B cell (primary cell): Measurements from ENCODE around the gene KCNJ6. TPM values are rescaled to one million over a fixed set of nuclear protein-coding genes. Genes with fewer than 3 reads are reported as not detected.

Source experiments
- ATAC-seq: fragments of 200-7000 bp; cut with Tn5 transposase; one replicate; pipeline ENCODE4 v1.10.0; 2021; ENCODE audit warnings: low read depth, mild to moderate bottlenecking, moderate number of reproducible peaks, moderate library complexity
- CTCF ChIA-PET: fragments of 350-600 bp; sonication (Branson Sonifier 250); formaldehyde crosslinking; loops from one replicate; lab custom pipeline; 2021; ENCODE audit warnings: antibody characterized with exemption, inconsistent platforms; lab: Charles Lee
- POLR2A ChIA-PET: fragments of 350-600 bp; sonication (Branson Sonifier 250); formaldehyde crosslinking; loops from one replicate; lab custom pipeline; 2021; ENCODE audit warnings: antibody characterized with exemption; lab: Charles Lee
- DNase-seq: peaks from one replicate; pipeline ENCODE4 v3.0.0; 2013
- H2AFZ ChIP-seq: 2 replicates; pipeline ENCODE4 v1.6.1; 2012; ENCODE audit warnings: mild to moderate bottlenecking, low read depth, low read length; ENCODE audit not compliant: insufficient read depth, poor library complexity, severe bottlenecking
- H3K27ac ChIP-seq, 2 donors: 1 replicate in 1 of 2; 2 replicates in 1 of 2; pipeline ENCODE4 v1.5.1; 2012 to 2013; ENCODE audit warnings: low read length in 2 of 2, mild to moderate bottlenecking in 2 of 2, moderate library complexity in 1 of 2
- H3K27me3 ChIP-seq, 4 experiments: fragments of 200-600 bp in 1 of 4; sonication (generic) in 1 of 4; replicated peaks in 1 of 4; 1 replicate in 2 of 4; 2 replicates in 2 of 4; pipeline versions ENCODE4 v1.6.1 to v1.7.0; 2013 to 2016; ENCODE audit warnings: low read length in 3 of 4, mild to moderate bottlenecking in 2 of 4, mixed read lengths in 1 of 4, moderate library complexity in 1 of 4; ENCODE audit not compliant: insufficient read depth in 4 of 4, control insufficient read depth in 3 of 4; ENCODE audit errors: control extremely low read depth in 1 of 4
- H3K36me3 ChIP-seq, 2 experiments: replicated peaks in 1 of 2; 1 replicate in 1 of 2; 2 replicates in 1 of 2; pipeline versions ENCODE4 v1.6.1 to v1.7.1; 2013; ENCODE audit warnings: low read length in 1 of 2; ENCODE audit not compliant: insufficient read depth in 2 of 2, control insufficient read depth in 1 of 2; ENCODE audit errors: control extremely low read depth in 1 of 2, extremely low read depth in 1 of 2
- H3K4me1 ChIP-seq, 2 donors: fragments of 200-600 bp in 1 of 2; sonication (generic) in 1 of 2; 1 replicate in 1 of 2; 2 replicates in 1 of 2; pipeline versions ENCODE4 v1.5.1 to v1.6.1; 2013 to 2017; ENCODE audit warnings: low read length in 2 of 2; ENCODE audit not compliant: control insufficient read depth in 2 of 2, insufficient read depth in 2 of 2
- H3K4me2 ChIP-seq: replicated peaks from 2 replicates; pipeline ENCODE3; 2012; ENCODE audit warnings: mild to moderate bottlenecking, low read depth, low read length; ENCODE audit not compliant: poor library complexity, severe bottlenecking
- H3K4me3 ChIP-seq, 5 experiments: fragments of 200-600 bp in 1 of 5; sonication (generic) in 1 of 5; 1 replicate in 3 of 5; 2 replicates in 2 of 5; pipeline versions ENCODE4 v1.5.1 to v1.7.0; 2011 to 2016; ENCODE audit warnings: low read length in 4 of 5, mild to moderate bottlenecking in 4 of 5, low read depth in 2 of 5, control low read depth in 1 of 5, moderate library complexity in 1 of 5; ENCODE audit not compliant: insufficient read depth in 1 of 5; ENCODE audit errors: control extremely low read depth in 1 of 5, extremely low read depth in 1 of 5
- H3K79me2 ChIP-seq: fragments of 200-600 bp; sonication (generic); one replicate; pipeline ENCODE4 v1.6.0; 2016; ENCODE audit warnings: low read length; ENCODE audit not compliant: control insufficient read depth, insufficient read depth
- H3K9ac ChIP-seq: fragments of 200-600 bp; sonication (generic); 2 replicates; pipeline ENCODE4 v1.6.1; 2017; ENCODE audit warnings: mild to moderate bottlenecking, low read length, moderate library complexity
- H3K9me3 ChIP-seq, 3 donors: one replicate each; pipeline versions ENCODE4 v1.6.1 to v1.7.1; 2013; ENCODE audit warnings: low read length in 2 of 3; ENCODE audit not compliant: control insufficient read depth in 2 of 3, insufficient read depth in 1 of 3; ENCODE audit errors: control extremely low read depth in 1 of 3
- H4K20me1 ChIP-seq: 2 replicates; pipeline ENCODE4 v1.6.0; 2012; ENCODE audit warnings: mild to moderate bottlenecking, low read length; ENCODE audit not compliant: insufficient read depth, control insufficient read depth, poor library complexity, severe bottlenecking
- H3K27ac Mint-ChIP-seq: one replicate; pipeline ENCODE4 v1.8.0; 2021; ENCODE audit warnings: mixed read lengths
- H3K27me3 Mint-ChIP-seq: one replicate; pipeline ENCODE4 v1.8.0; 2021; ENCODE audit warnings: mixed read lengths
- H3K4me1 Mint-ChIP-seq: one replicate; pipeline ENCODE4 v1.8.0; 2021; ENCODE audit warnings: mixed read lengths
- H3K4me3 Mint-ChIP-seq: one replicate; pipeline ENCODE4 v1.8.0; 2021; ENCODE audit warnings: mixed read lengths
- H3K9me3 Mint-ChIP-seq: one replicate; pipeline ENCODE4 v1.8.0; 2022; ENCODE audit warnings: mixed read lengths; ENCODE audit not compliant: insufficient read depth
- CTCF ChIP-seq: fragments of 200-600 bp; IDR thresholded peaks from one replicate; pipeline ENCODE4 v1.8.0; 2022; ENCODE audit warnings: antibody characterized with exemption, mild to moderate bottlenecking
- EZH2 ChIP-seq: IDR thresholded peaks from 2 replicates; pipeline ENCODE4 v1.6.1; 2012; ENCODE audit warnings: borderline replicate concordance, low read depth, mild to moderate bottlenecking, moderate library complexity, low read length; ENCODE audit not compliant: insufficient read depth, poor library complexity, severe bottlenecking
- WGBS: methylation state at CpG from one replicate; pipeline ENCODE4 v1.1.5; 2013; ENCODE audit warnings: missing lambda C conversion rate; ENCODE audit not compliant: insufficient coverage; 5-methylcytosine and 5-hydroxymethylcytosine counted together
- intact Hi-C: fragments of 100-400 bp; cut with micrococcal nuclease; formaldehyde crosslinking; loops from one replicate; pipeline ENCODE4 v1.10.0; 2022
- polyA plus RNA-seq: library from polyadenylated mRNA; depleted of rRNA; stranded (reverse); fragments of >200 nt; gene quantifications from 2 replicates; pipeline ENCODE4 v1.2.3, GENCODE V29; 2012
- total RNA-seq, 2 donors: library from RNA; stranded (reverse); fragments of 120-200 nt in 1 of 2; gene quantifications; 1 replicate in 1 of 2; 2 replicates in 1 of 2; pipeline versions ENCODE4 v1.2.3 to v1.2.4, GENCODE V29; 2013 to 2022

The KCNJ6 gene
- total and polyA plus RNA-seq, 2 donors (not counting 1 experiment from before 2014, with no cell fraction given): not detected

GRCh38 chr21:37878946-37879660 lies 37.2 kb downstream of the KCNJ6 start:
- H3K36me3 ChIP-seq: no peaks in the 10 kb centered on the region

More at GRCh38 chr21:37878946-37879660, 37.2 kb downstream of the KCNJ6 start:
- H3K4me3 Mint-ChIP-seq: no peak overlapping the region
- TF ChIP-seq CTCF (no peak), EZH2 (no peak)
- no peaks in the 10 kb centered on the region for H3K9me3 Mint-ChIP-seq
- intact Hi-C loops: no loop called here
- H3K27me3 Mint-ChIP-seq: no peaks in the 10 kb centered on the region
- no peaks in the 10 kb centered on the region for H3K4me1 ChIP-seq
- 85% methylated on average over 4 of the region's 7 CpGs for WGBS
- no peak overlapping the region for H3K9ac ChIP-seq
- H4K20me1 ChIP-seq: no peaks in the 10 kb centered on the region
- H2AFZ ChIP-seq: no peak overlapping the region
- H3K4me3 ChIP-seq: no peak overlapping the region
- no peaks in the 10 kb centered on the region for H3K4me1 Mint-ChIP-seq
- no peaks in the 10 kb centered on the region for H3K9me3 ChIP-seq
- POLR2A ChIA-PET: no interaction called here
- H3K27ac ChIP-seq: no peak overlapping the region
- no peak overlapping the region for H3K4me2 ChIP-seq
- CTCF ChIA-PET: no interaction called here
- no peak overlapping the region for H3K27ac Mint-ChIP-seq
- ATAC-seq (no peak), DNase-seq (no peak)
- H3K79me2 ChIP-seq: no peaks in the 10 kb centered on the region
- H3K27me3 ChIP-seq: no peaks in the 10 kb centered on the region
